T-helper 2 cell treated with Interferon-gamma antibody and Interleukin-4, amounts not matched to agents 5 μg/mL and 100 μg/mL, for 36 hours (primary cell): ENCODE measurements around the gene PIEZO2.
"Not testable (repeated sequence)": the region's sequence is repeated elsewhere in the genome, so short reads cannot be mapped to it uniquely, and the experiment has no call there.

Experiments
- DNase-seq: peaks from one replicate; pipeline ENCODE4 v3.0.0; 2021; ENCODE audit warnings: low spot score
- H3K27ac Mint-ChIP-seq: one replicate; pipeline ENCODE4 v1.8.0; 2021; ENCODE audit warnings: mild to moderate bottlenecking, mixed read lengths
- H3K27me3 Mint-ChIP-seq: one replicate; pipeline ENCODE4 v1.8.0; 2021; ENCODE audit warnings: low read depth, mixed read lengths
- H3K36me3 Mint-ChIP-seq: one replicate; pipeline ENCODE4 v1.8.0; 2021; ENCODE audit warnings: low read depth, mixed read lengths
- H3K4me1 Mint-ChIP-seq: one replicate; pipeline ENCODE4 v1.8.0; 2021; ENCODE audit warnings: low read depth, mixed read lengths
- H3K4me3 Mint-ChIP-seq: one replicate; pipeline ENCODE4 v1.8.0; 2022; ENCODE audit warnings: mild to moderate bottlenecking, moderate library complexity, mixed read lengths
- H3K9me3 Mint-ChIP-seq: one replicate; pipeline ENCODE4 v1.8.0; 2021; ENCODE audit warnings: mixed read lengths

PIEZO2 gene

DNA sequence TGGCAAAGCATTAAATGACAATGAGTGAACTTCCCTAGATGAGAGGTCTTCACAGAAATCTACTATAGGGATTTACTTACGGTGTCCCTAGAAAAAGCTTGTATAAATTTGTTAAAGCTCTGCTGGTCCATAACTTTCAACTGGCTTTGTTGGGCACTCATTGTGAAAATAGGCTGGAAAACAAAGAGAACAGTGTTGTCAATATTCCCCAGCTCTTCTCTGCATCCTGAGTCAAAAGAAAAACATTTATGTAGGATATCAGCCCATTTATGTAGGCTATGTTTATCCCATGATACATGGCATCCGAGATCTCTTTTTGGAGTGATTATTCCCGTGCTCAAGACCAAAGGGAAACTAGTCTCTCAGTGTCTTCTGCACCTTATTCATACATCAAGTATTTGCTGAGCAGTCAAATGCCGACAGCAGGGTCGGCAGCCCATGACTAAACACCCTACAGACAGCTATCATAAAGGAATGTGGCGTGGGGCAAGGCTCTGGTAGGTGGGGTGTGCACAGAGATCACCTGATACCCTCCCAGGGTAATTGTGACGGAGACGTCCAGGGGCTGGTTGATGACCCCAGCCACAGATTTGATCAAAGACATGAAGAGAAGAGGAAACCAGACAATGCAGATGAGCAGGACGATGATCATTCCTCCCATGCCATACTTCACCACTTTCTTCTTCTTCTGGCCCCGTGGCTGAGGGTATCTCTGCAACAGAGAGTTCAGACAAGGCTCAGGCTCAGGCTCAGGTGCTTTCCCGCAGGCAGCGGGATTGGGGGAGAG, 467.6 kb downstream of the PIEZO2 start:
- Mint-ChIP-seq H3K27me3 (peaks cover 12% of the 10 kb centered on the region), H3K4me1 (no peaks in the 10 kb centered on the region), H3K4me3 (no peak overlapping the region), H3K36me3 (no peaks in the 10 kb centered on the region), H3K27ac (no peak overlapping the region), H3K9me3 (no peaks in the 10 kb centered on the region)
- DNase-seq, result no peak

DNA sequence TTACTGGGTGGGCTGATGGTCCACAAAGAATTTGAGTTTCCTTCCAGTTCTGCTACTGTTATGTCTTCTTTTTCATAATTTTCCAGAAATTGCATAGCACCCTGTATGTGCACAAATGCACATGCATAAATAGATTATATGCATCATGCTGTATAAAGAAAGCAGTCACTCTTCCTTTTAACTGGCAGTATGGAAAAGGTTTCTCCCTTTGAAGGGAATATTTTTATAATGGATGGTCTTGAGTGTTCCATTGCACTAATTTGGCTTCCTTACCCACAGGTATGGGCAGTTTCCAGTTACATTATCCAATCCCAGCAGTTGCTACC, 469.1 kb downstream of the PIEZO2 start:
- H3K4me1 Mint-ChIP-seq, result no peaks in the 10 kb centered on the region
- peaks cover 10% of the 10 kb centered on the region for H3K27me3 Mint-ChIP-seq
- DNase-seq, result no peak

DNA sequence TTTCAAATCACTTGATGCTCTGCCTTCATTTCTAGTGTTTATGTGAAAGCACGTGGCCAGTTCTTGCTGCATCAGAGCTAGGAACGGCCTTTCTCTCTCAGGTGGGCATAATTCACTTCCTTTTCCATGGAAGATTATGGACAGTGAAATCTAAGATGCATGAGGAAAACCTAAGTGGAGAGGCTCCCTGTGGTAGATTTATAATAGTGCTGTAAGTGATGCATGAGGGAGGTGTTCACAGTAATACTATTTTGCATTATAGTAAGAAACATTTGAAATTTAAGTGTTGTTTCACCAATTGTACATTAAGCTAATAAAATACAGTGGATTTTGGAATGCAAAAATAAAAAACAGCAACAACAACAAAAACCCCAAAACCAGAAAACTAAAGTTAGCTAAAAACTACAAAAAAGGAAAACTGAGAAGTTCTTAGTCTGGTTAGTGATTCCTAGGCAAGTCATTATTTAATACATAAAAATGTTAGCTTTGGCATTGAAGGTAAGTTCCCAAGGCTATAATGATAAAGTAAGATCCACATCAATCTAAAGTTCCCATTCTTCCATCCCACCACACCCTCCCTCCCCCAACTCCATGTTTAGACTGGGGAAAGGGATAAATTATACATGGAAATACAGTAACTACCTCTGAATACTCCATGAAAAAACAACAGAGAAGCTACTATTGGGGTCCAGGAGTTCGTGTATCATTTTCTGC, 469.7 kb downstream of the PIEZO2 start:
- Mint-ChIP-seq H3K36me3 (no peaks in the 10 kb centered on the region), H3K27ac (no peak overlapping the region), H3K27me3 (peaks cover 10% of the 10 kb centered on the region), H3K4me3 (no peak overlapping the region), H3K9me3 (no peaks in the 10 kb centered on the region), H3K4me1 (no peaks in the 10 kb centered on the region)
- no peak for DNase-seq

More for the DNA sequence above, 469.1 kb downstream of the PIEZO2 start:
- Mint-ChIP-seq H3K4me3 (no peak overlapping the region), H3K27ac (no peak overlapping the region), H3K36me3 (no peaks in the 10 kb centered on the region), H3K9me3 (no peaks in the 10 kb centered on the region)

GRCh38 chr18:10671441-10671840, 477.9 kb downstream of the PIEZO2 start:
- no peak overlapping the region for H3K4me3 Mint-ChIP-seq

DNA sequence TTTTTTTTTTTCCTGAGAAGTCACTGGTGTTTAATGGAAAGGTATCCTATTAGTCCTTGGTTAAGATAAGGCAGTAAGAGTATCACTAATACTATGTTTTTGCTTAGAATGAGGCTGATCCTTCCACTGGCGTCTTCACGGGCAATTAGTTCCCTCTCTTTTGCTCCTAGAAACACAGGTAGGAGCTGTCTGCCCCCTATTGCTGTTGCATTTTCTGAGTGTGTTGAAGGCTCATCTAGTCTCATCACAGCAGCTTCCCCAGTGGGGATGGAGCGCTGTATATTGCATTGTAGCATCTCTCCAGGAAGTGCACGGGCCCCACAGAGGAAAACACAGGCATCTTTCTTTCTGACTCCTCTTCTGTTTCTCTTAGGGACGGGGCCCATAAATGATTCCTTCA, 478.5 kb downstream of the PIEZO2 start:
- Mint-ChIP-seq H3K4me1 (no peaks in the 10 kb centered on the region), H3K27me3 (no peaks in the 10 kb centered on the region), H3K4me3 (no peak overlapping the region), H3K9me3 (no peaks in the 10 kb centered on the region), H3K27ac (no peak overlapping the region), H3K36me3 (no peaks in the 10 kb centered on the region)
- no peak for DNase-seq

More at GRCh38 chr18:10671441-10671840, 477.9 kb downstream of the PIEZO2 start:
- Mint-ChIP-seq H3K36me3 (no peaks in the 10 kb centered on the region), H3K27me3 (no peaks in the 10 kb centered on the region), H3K4me1 (no peaks in the 10 kb centered on the region), H3K9me3 (no peaks in the 10 kb centered on the region), H3K27ac (no peak overlapping the region)
- DNase-seq, result no peak

DNA sequence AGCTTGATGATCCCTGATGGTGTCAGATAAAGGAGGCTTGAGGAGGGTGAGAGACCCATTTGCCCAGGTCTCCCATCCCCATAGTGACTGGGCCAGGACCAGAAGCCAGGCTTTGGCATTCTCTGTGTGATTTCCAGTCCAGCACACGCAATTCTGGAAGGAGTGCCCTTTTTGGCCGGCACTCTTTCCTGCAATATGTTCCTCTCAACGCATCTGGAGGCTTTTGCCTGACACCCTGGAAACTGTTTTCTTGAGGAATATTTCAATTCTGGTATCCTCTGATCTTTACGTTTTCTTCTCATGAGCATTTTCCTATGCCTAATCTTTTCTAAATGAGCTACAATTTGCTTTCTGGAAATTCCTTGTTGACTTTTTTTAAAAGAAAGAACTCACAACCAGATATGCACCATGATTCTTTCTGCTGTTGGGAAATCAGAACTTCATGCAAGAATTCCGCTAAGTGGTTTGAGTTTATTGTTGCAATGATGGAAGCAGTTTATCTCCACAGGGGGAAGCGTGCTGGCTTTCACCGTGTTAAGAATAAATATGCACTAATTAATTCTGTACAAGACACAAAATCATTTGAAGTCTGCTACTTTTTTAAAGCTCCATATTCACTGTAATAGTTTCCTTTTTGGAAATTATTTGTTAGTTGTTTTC, 479.8 kb downstream of the PIEZO2 start:
- H3K9me3 Mint-ChIP-seq, result no peaks in the 10 kb centered on the region
- no peak for DNase-seq
- H3K4me1 Mint-ChIP-seq, result no peaks in the 10 kb centered on the region
- no peaks in the 10 kb centered on the region for H3K27me3 Mint-ChIP-seq
- no peak overlapping the region for H3K4me3 Mint-ChIP-seq
- H3K27ac Mint-ChIP-seq, result no peak overlapping the region
- H3K36me3 Mint-ChIP-seq, result no peaks in the 10 kb centered on the region

GRCh38 chr18:10663750-10664149, 485.6 kb downstream of the PIEZO2 start:
- Mint-ChIP-seq H3K9me3 (no peaks in the 10 kb centered on the region), H3K36me3 (no peaks in the 10 kb centered on the region), H3K27ac (no peak overlapping the region), H3K4me1 (no peaks in the 10 kb centered on the region), H3K4me3 (no peak overlapping the region), H3K27me3 (no peaks in the 10 kb centered on the region)
- DNase-seq, result no peak

- Mint-ChIP-seq H3K4me3 (no peak overlapping the region), H3K36me3 (no peaks in the 10 kb centered on the region), H3K27ac (no peak overlapping the region), H3K4me1 (no peaks in the 10 kb centered on the region), H3K9me3 (no peaks in the 10 kb centered on the region), H3K27me3 (no peaks in the 10 kb centered on the region)
- no peak for DNase-seq
Observed at GRCh38 chr18:10661317-10661716, 488.1 kb downstream of the PIEZO2 start.

DNA sequence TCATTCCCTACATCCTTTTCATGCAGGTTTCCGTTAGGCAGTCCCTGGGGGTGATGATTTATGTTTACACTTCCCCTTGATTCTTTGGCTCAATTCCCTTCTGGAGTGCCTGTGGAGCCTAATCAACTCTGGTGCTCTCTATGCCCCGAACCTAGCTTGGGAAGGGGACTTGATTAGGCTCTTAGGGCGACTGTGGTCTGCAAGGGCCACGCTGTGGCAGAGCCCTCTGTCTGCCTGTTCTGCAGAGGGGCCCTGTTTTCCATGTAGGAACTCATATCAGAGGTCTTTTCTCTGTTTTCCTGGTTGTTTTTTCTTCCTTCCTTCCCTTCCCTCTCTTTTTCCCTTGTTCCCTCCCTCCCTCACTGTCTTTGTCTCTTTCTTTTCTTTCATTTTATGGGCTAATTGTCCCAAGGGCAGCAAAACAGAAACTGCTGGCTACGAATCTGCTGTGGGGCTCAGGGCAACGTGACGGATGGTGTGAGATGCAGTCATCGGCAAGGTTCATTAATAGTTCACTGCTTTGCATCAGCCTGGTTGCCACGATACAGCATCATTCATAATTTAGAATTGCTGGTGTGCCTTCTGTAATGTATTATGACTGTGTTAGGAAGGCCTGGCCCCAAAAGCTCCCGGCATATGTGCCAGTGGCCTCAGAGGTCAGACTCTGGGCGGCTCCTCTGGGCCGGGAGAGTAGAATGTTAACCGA, 489.0 kb downstream of the PIEZO2 start:
- H3K27ac Mint-ChIP-seq, result no peak overlapping the region

GRCh38 chr18:10659594-10659993, 489.8 kb downstream of the PIEZO2 start:
- Mint-ChIP-seq H3K27ac (no peak overlapping the region), H3K4me3 (no peak overlapping the region), H3K36me3 (no peaks in the 10 kb centered on the region), H3K27me3 (no peaks in the 10 kb centered on the region), H3K4me1 (no peaks in the 10 kb centered on the region), H3K9me3 (no peaks in the 10 kb centered on the region)
- no peak for DNase-seq

More for the DNA sequence above, 489.0 kb downstream of the PIEZO2 start:
- H3K4me1 Mint-ChIP-seq, result no peaks in the 10 kb centered on the region
- no peaks in the 10 kb centered on the region for H3K9me3 Mint-ChIP-seq
- DNase-seq, result no peak
- H3K4me3 Mint-ChIP-seq, result no peak overlapping the region
- H3K36me3 Mint-ChIP-seq, result no peaks in the 10 kb centered on the region
- H3K27me3 Mint-ChIP-seq, result no peaks in the 10 kb centered on the region

- Mint-ChIP-seq H3K36me3 (no peaks in the 10 kb centered on the region), H3K4me1 (no peaks in the 10 kb centered on the region), H3K4me3 (no peak overlapping the region), H3K27ac (no peak overlapping the region), H3K9me3 (no peaks in the 10 kb centered on the region), H3K27me3 (no peaks in the 10 kb centered on the region)
- no peak for DNase-seq
Observed at GRCh38 chr18:10659000-10659399, 490.4 kb downstream of the PIEZO2 start.

DNA sequence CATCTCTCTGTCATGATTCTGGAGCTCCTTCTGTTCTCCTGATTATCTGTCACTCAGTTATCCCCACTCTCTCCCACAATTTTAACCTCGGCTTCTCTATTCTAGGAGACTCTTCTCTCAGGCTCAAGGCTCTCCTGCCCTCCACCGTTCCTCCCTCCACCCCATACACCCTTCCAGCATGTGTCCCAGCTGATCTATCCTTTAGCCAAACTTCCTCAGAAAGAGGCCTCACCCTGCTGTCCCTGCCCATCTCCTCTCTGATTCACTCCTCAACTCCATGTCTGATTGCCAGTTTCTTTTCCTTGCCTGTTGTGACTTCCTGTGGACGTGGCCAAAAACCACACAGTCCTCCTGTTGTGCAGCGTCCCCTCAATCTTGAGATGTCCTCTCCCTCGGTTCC, 505.4 kb downstream of the PIEZO2 start:
- H3K36me3 Mint-ChIP-seq, H3K4me1 Mint-ChIP-seq, H3K9me3 Mint-ChIP-seq, H3K4me3 Mint-ChIP-seq, DNase-seq, H3K27me3 Mint-ChIP-seq, H3K27ac Mint-ChIP-seq: not testable (repeated sequence)

DNA sequence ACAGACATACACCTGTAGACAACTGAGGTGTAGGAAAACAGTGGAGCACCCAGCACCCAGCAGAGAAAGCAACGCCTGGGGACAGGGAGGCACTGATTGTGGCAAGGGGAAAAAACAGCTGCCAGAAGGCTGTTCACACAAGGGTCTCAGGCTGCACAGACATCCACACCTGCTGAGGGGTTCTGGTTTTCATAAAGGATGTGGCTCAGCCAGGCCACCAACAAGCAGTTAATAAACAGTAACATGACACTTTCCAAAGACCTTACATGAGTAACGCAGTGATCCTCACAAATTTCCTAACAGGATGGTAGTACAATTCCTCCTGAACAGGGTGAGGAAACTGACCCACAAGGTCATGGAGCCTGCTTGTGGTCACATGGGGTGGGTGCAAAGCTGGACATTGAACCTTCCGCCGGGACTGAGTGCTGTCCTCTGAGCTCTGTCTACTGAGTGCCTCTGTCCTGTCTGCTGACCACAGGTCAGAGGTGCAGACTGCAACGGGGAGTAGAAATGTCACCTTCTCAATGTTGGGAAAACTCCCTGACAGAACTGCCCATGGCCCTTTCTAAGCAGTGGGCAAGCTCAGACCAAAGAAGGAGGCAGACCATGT, 506.3 kb downstream of the PIEZO2 start:
- H3K4me3 Mint-ChIP-seq, DNase-seq, H3K27me3 Mint-ChIP-seq, H3K9me3 Mint-ChIP-seq, H3K4me1 Mint-ChIP-seq, H3K36me3 Mint-ChIP-seq, H3K27ac Mint-ChIP-seq: not testable (repeated sequence)

GRCh38 chr18:10638539-10638885, 510.9 kb downstream of the PIEZO2 start:
- H3K27me3 Mint-ChIP-seq, H3K9me3 Mint-ChIP-seq, H3K27ac Mint-ChIP-seq, H3K4me3 Mint-ChIP-seq, H3K4me1 Mint-ChIP-seq, DNase-seq, H3K36me3 Mint-ChIP-seq: not testable (repeated sequence)
